K562 (cell line): ENCODE results near the gene ENO3. TPM values are rescaled to one million over a fixed set of nuclear protein-coding genes. Genes with fewer than 3 reads are reported as not detected.

Experiments used
- BCLAF1 ChIP-seq, 2 experiments: fragments of 450-650 bp in 1 of 2; IDR thresholded peaks; 2 replicates each; pipeline ENCODE4 v1.6.1; 2011 to 2017; ENCODE audit warnings: low read depth in 2 of 2, antibody characterized with exemption in 1 of 2, borderline replicate concordance in 1 of 2, low read length in 1 of 2, mild to moderate bottlenecking in 1 of 2, mixed read lengths in 1 of 2; ENCODE audit not compliant: control insufficient read depth in 1 of 2
- CAMTA2 ChIP-seq: fragments of 250-450 bp; sonication (Bioruptor Pico); conservative IDR thresholded peaks from 2 replicates; pipeline ENCODE4 v1.5.1; 2022
- CCNT2 ChIP-seq: IDR thresholded peaks from 2 replicates; pipeline ENCODE4 v1.6.1; 2011; ENCODE audit warnings: borderline replicate concordance, low read depth, mild to moderate bottlenecking, moderate library complexity, mixed read lengths, low read length; ENCODE audit not compliant: insufficient read length; ENCODE audit errors: extremely low read depth
- CREB1 ChIP-seq, 2 experiments: sonication (generic) in 1 of 2; formaldehyde crosslinking in 1 of 2; IDR thresholded peaks; 2 replicates each; pipeline versions ENCODE4 v1.6.1 to v1.8.0; 2012 to 2022; ENCODE audit warnings: inconsistent platforms in 1 of 2, mild to moderate bottlenecking in 1 of 2, missing genetic modification reagents in 1 of 2, moderate library complexity in 1 of 2
- ELK3 ChIP-seq: fragments of 450-650 bp; formaldehyde crosslinking; IDR thresholded peaks from 2 replicates; pipeline ENCODE4 v1.4.0; 2020; ENCODE audit warnings: mild to moderate bottlenecking
- GABPB1 ChIP-seq: sonication (generic); formaldehyde crosslinking; IDR thresholded peaks from 2 replicates; pipeline ENCODE4 v1.8.0; 2022; ENCODE audit warnings: mild to moderate bottlenecking, missing genetic modification reagents
- HOMEZ ChIP-seq: fragments of 250-450 bp; sonication (Bioruptor Pico); IDR thresholded peaks from 2 replicates; pipeline ENCODE4 v1.4.0; 2020; ENCODE audit warnings: mild to moderate bottlenecking, moderate library complexity
- KDM1A ChIP-seq, 2 experiments: fragments of 450-650 bp; IDR thresholded peaks; 2 replicates each; pipeline ENCODE4 v1.6.1; 2016; ENCODE audit warnings: mild to moderate bottlenecking in 2 of 2
- KDM2B ChIP-seq: fragments of 250-450 bp; sonication (Bioruptor Pico); IDR thresholded peaks from 2 replicates; pipeline ENCODE4 v1.8.0; 2021; ENCODE audit warnings: mild to moderate bottlenecking, moderate library complexity
- MCM2 ChIP-seq: fragments of 450-650 bp; IDR thresholded peaks from 2 replicates; pipeline ENCODE4 v1.6.1; 2017; ENCODE audit warnings: low read depth, mild to moderate bottlenecking
- NELFE ChIP-seq: IDR thresholded peaks from 2 replicates; pipeline ENCODE4 v1.6.1; 2011; ENCODE audit warnings: mild to moderate bottlenecking; ENCODE audit not compliant: insufficient read depth, insufficient read length
- NFE2 ChIP-seq: IDR thresholded peaks from 2 replicates; pipeline ENCODE4 v1.6.1; 2014; ENCODE audit warnings: antibody characterized with exemption, low read depth
- NKRF ChIP-seq: fragments of 450-650 bp; IDR thresholded peaks from 2 replicates; pipeline ENCODE4 v1.6.1; 2016; ENCODE audit warnings: borderline replicate concordance
- PHF20 ChIP-seq: fragments of 450-650 bp; IDR thresholded peaks from 2 replicates; pipeline ENCODE4 v1.6.1; 2018; ENCODE audit not compliant: partially characterized antibody
- PYGO2 ChIP-seq: fragments of 450-650 bp; IDR thresholded peaks from 2 replicates; pipeline ENCODE4 v1.6.1; 2016; ENCODE audit warnings: mild to moderate bottlenecking, missing genetic modification characterization, moderate library complexity, missing compliant biosample characterization
- SMAD3 ChIP-seq: fragments of 450-650 bp; formaldehyde crosslinking; conservative IDR thresholded peaks from 2 replicates; pipeline ENCODE4 v1.4.0; 2020; ENCODE audit warnings: mild to moderate bottlenecking
- SNRNP70 ChIP-seq: fragments of 200-400 bp; formaldehyde crosslinking; optimal IDR thresholded peaks from 2 replicates; pipeline ENCODE3; 2017; ENCODE audit warnings: low read depth, low read length
- ZFP1 ChIP-seq: fragments of 450-650 bp; formaldehyde crosslinking; IDR thresholded peaks from 2 replicates; pipeline ENCODE4 v1.4.0; 2020; ENCODE audit warnings: mild to moderate bottlenecking, mixed read lengths
- ZNF507 ChIP-seq: conservative IDR thresholded peaks from 2 replicates; pipeline ENCODE4 v1.6.1; 2017; ENCODE audit warnings: missing genetic modification characterization, missing compliant biosample characterization
- polyA plus RNA-seq, 8 experiments: library from polyadenylated mRNA; depleted of rRNA in 4 of 8; stranded (reverse) in 5 of 8; unstranded in 3 of 8; fragments of >200 nt; fragmentation: Nextera tagmentation in 2 of 8; fragmentation: Illumina TruSeq in 1 of 8; extraction: Ambion mirVana in 2 of 8; extraction: Trizol in 1 of 8; gene quantifications; 2 replicates each; pipeline versions ENCODE4 v1.2.1 to v1.2.3, GENCODE V29; 2011 to 2014; ENCODE audit warnings: inconsistent platforms in 1 of 8, missing spikeins in 1 of 8
- total RNA-seq, 7 experiments: library from RNA; depleted of rRNA in 6 of 7; stranded (reverse); fragments of >200 nt in 6 of 7; fragmentation: Illumina TruSeq in 2 of 7; extraction: Trizol in 2 of 7; gene quantifications; 2 replicates each; pipeline versions ENCODE4 v1.2.1 to v1.2.3, GENCODE V29; 2011 to 2021; ENCODE audit warnings: low replicate concordance in 1 of 7

The ENO3 gene
- total and polyA plus RNA-seq, 9 of the 15 experiments (the other 6 are each of a cell fraction or from before 2014, with no cell fraction given), result 5.7 to 17.2 (median 9.9) TPM

- TF ChIP-seq CREB1 (IDR thresholded peaks at IDR 0.05), result 0 out of 2 replicates have a peak, but pooled peaks have one; percentile 8
- peak; percentile 15; the same call in 1 of the 2 replicates for TF ChIP-seq CREB1 (CRISPR knock-in tag; IDR thresholded peaks at IDR 0.05)
- TF ChIP-seq BCLAF1 (IDR thresholded peaks at IDR 0.05; ENCODE audit: borderline replicate concordance in 1 of 2, control insufficient read depth in 1 of 2, low read depth in 2 of 2, low read length in 1 of 2), result no peak
- no peak for TF ChIP-seq ELK3 (CRISPR knock-in tag)
- no peak for TF ChIP-seq CAMTA2 (CRISPR knock-in tag)
- no peak for TF ChIP-seq ZFP1
- no peak for TF ChIP-seq KDM1A (IDR thresholded peaks at IDR 0.05)
- TF ChIP-seq HOMEZ (CRISPR knock-in tag), result no peak
- TF ChIP-seq ZNF507, result no peak
- TF ChIP-seq GABPB1, result 0 out of 2 replicates have a peak, but pooled peaks have one; percentile 20
- no peak for TF ChIP-seq NELFE
- TF ChIP-seq SNRNP70, result no peak
- TF ChIP-seq NKRF, result peak; percentile 67; the same call in 1 of the 2 replicates
- TF ChIP-seq SMAD3 (CRISPR knock-in tag), result no peak
- TF ChIP-seq PYGO2 (tag), result no peak
- TF ChIP-seq PHF20, result no peak
- no peak for TF ChIP-seq MCM2
- peak; percentile 44 for TF ChIP-seq CCNT2
- TF ChIP-seq KDM2B, result no peak
- TF ChIP-seq NFE2, result no peak
Observed at GRCh38 chr17:4997302-4998026, 46.5 kb downstream of the ENO3 start, which contains the start of the genes INCA1 and KIF1C (continued).
